ENCODE data around the gene NRP1. TPM values are rescaled to one million over a fixed set of nuclear protein-coding genes. Genes with fewer than 3 reads are reported as not detected.

Gene NRP1
- total and polyA plus RNA-seq, 10 donors = 4.8 to 202 (median 138) TPM

- 78 to 85% (median 82%) methylated on average over 6 of the region's 6 CpGs for WGBS, 5 donors
- Histone ChIP-seq H3K4me1 (peaks cover 6 to 22% (median 12%) of the 10 kb centered on the region in 6 donors), H3K36me3 (peaks cover 0 to 53% (median 6%) of the 10 kb centered on the region in 6 donors), H3K4me3 (no peak overlapping the region), H3K9me3 (no peaks in the 10 kb centered on the region), H3K27ac (no peak overlapping the region), H3K27me3 (replicated peaks in 1 of 7) (no peaks in the 10 kb centered on the region)
- peak in 1 of 3 donors; percentile 8 for TF ChIP-seq POLR2AphosphoS5 (IDR thresholded peaks at IDR 0.05)
- TF ChIP-seq CTCF (IDR thresholded peaks at IDR 0.05 in 8 of 11, conservative IDR thresholded peaks at IDR 0.05 in 3 of 11) = no peak
- DNase-seq = no peak
- intact Hi-C loops (cut with DNase I; ENCODE audit: low total_unique reads) = loop anchor here (10.0 kb wide), 1 partner anchor 1445 kb away; no protein-coding TSS in a partner anchor
Measured at GRCh38 chr10:33189363-33189762, 145.1 kb downstream of the NRP1 start.

- TF ChIP-seq POLR2AphosphoS5 (IDR thresholded peaks at IDR 0.05) = no peak
- TF ChIP-seq CTCF (IDR thresholded peaks at IDR 0.05 in 8 of 11, conservative IDR thresholded peaks at IDR 0.05 in 3 of 11) = no peak
- no peak for TF ChIP-seq POLR2A (IDR thresholded peaks at IDR 0.05)
- WGBS, 5 donors = 78 to 92% (median 86%) methylated on average over 9 of the region's 9 CpGs
- H3K36me3 ChIP-seq = peaks cover 0 to 68% (median 6%) of the 10 kb centered on the region in 6 donors
Measured at GRCh38 chr10:33187427-33187999, 147.0 kb downstream of the NRP1 start.

GRCh38 chr10:33186150-33186549, 148.3 kb downstream of the NRP1 start:
- no peak for DNase-seq
- no peaks in the 10 kb centered on the region for H3K27me3 ChIP-seq (replicated peaks in 1 of 7)
- no peak overlapping the region for H3K4me3 ChIP-seq
- TF ChIP-seq CTCF (IDR thresholded peaks at IDR 0.05 in 8 of 11, conservative IDR thresholded peaks at IDR 0.05 in 3 of 11) (no peak), POLR2AphosphoS5 (IDR thresholded peaks at IDR 0.05) (peak in 1 of 3 donors; percentile 32), POLR2A (IDR thresholded peaks at IDR 0.05) (no peak)
- H3K36me3 ChIP-seq = peaks cover 0 to 72% (median 12%) of the 10 kb centered on the region in 6 donors
- WGBS, 5 donors = 73 to 84% (median 76%) methylated on average over 7 of the region's 7 CpGs
- intact Hi-C loops (cut with DNase I; ENCODE audit: low total_unique reads) = loop anchor here (10.0 kb wide), 1 partner anchor 1449 kb away; no protein-coding TSS in a partner anchor
- peak overlapping the region in 1 of 8 donors; percentile 11 for H3K27ac ChIP-seq
- H3K4me1 ChIP-seq = peaks cover 0 to 6% (median 0%) of the 10 kb centered on the region in 6 donors
- H3K9me3 ChIP-seq = no peaks in the 10 kb centered on the region

More at GRCh38 chr10:33187427-33187999, 147.0 kb downstream of the NRP1 start:
- Histone ChIP-seq H3K4me3 (no peak overlapping the region), H3K4me1 (peaks cover 0 to 6% (median 0%) of the 10 kb centered on the region in 6 donors), H3K27ac (no peak overlapping the region), H3K9me3 (no peaks in the 10 kb centered on the region), H3K27me3 (replicated peaks in 1 of 7) (no peaks in the 10 kb centered on the region)
- intact Hi-C loops (cut with DNase I; ENCODE audit: low total_unique reads) = loop anchor here (10.0 kb wide), 1 partner anchor 1447 kb away; no protein-coding TSS in a partner anchor
- no peak for DNase-seq

GRCh38 chr10:33183655-33184054, 150.8 kb downstream of the NRP1 start:
- Histone ChIP-seq H3K4me1 (peaks cover 0 to 15% (median 5%) of the 10 kb centered on the region in 6 donors), H3K36me3 (peaks cover 0 to 90% (median 12%) of the 10 kb centered on the region in 6 donors), H3K4me3 (no peak overlapping the region), H3K27me3 (replicated peaks in 1 of 7) (peaks cover 0 to 10% (median 0%) of the 10 kb centered on the region in 7 donors), H3K27ac (no peak overlapping the region), H3K9me3 (no peaks in the 10 kb centered on the region)
- WGBS, 5 donors = 83 to 94% (median 89%) methylated on average over 1 of the region's 1 CpG
- no peak for DNase-seq
- intact Hi-C loops (cut with DNase I; ENCODE audit: low total_unique reads) = loop anchor here (10.0 kb wide), 1 partner anchor 1451 kb away; no protein-coding TSS in a partner anchor
- TF ChIP-seq CTCF (IDR thresholded peaks at IDR 0.05 in 8 of 11, conservative IDR thresholded peaks at IDR 0.05 in 3 of 11) = no peak
- TF ChIP-seq POLR2AphosphoS5 (IDR thresholded peaks at IDR 0.05) = no peak
- TF ChIP-seq POLR2A (IDR thresholded peaks at IDR 0.05) = no peak

Data from spleen (tissue), 11 donors.